ENCODE measurements around the gene BYSL. TPM values are rescaled to one million over a fixed set of nuclear protein-coding genes. Genes with fewer than 3 reads are reported as not detected.

BYSL gene
- total and polyA plus RNA-seq, 8 donors = 1.8 to 65.2 (median 10.6) TPM; not detected in 1

DNA sequence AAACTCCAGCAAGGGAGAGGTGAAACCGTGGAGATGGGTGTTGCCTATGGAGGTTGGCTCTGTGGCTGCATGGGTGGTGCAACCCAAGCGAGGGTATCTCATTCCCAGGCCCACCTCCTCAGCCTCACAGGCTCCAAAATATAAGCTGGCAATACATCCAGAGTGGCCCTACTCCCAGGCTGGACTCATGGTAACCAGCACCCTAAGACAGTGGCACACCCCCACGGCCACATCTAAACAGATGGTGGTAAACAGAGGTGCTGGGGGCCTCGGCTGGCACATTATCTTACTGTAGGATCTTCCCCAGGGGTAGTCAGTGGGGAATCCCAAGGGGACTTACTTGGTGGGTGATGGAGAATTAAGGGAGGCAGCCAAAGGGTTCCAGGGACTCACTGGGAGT, 54.0 kb downstream of the BYSL start:
- Histone ChIP-seq H3K36me3 (peaks cover 0 to 3% (median 0%) of the 10 kb centered on the region in 4 donors), H3K9me3 (no peaks in the 10 kb centered on the region), H3K27ac (no peak overlapping the region), H3K27me3 (no peaks in the 10 kb centered on the region), H3K4me3 (no peak overlapping the region), H3K4me1 (peaks cover 0 to 27% (median 11%) of the 10 kb centered on the region in 4 donors)
- TF ChIP-seq, protein P1, sequence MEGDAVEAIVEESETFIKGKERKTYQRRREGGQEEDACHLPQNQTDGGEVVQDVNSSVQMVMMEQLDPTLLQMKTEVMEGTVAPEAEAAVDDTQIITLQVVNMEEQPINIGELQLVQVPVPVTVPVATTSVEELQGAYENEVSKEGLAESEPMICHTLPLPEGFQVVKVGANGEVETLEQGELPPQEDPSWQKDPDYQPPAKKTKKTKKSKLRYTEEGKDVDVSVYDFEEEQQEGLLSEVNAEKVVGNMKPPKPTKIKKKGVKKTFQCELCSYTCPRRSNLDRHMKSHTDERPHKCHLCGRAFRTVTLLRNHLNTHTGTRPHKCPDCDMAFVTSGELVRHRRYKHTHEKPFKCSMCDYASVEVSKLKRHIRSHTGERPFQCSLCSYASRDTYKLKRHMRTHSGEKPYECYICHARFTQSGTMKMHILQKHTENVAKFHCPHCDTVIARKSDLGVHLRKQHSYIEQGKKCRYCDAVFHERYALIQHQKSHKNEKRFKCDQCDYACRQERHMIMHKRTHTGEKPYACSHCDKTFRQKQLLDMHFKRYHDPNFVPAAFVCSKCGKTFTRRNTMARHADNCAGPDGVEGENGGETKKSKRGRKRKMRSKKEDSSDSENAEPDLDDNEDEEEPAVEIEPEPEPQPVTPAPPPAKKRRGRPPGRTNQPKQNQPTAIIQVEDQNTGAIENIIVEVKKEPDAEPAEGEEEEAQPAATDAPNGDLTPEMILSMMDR (IDR thresholded peaks at IDR 0.05) = no peak
- TF ChIP-seq POLR2AphosphoS5 (IDR thresholded peaks at IDR 0.05) (no peak), POLR2A (IDR thresholded peaks at IDR 0.05) (no peak), EP300 (IDR thresholded peaks at IDR 0.05) (no peak)
- DNase-seq = no peak
- intact Hi-C loops (cut with DNase I; ENCODE audit: low total_unique reads) = no loop called here
- 85 to 92% (median 90%) methylated on average over 4 of the region's 4 CpGs for WGBS, 5 donors

DNA sequence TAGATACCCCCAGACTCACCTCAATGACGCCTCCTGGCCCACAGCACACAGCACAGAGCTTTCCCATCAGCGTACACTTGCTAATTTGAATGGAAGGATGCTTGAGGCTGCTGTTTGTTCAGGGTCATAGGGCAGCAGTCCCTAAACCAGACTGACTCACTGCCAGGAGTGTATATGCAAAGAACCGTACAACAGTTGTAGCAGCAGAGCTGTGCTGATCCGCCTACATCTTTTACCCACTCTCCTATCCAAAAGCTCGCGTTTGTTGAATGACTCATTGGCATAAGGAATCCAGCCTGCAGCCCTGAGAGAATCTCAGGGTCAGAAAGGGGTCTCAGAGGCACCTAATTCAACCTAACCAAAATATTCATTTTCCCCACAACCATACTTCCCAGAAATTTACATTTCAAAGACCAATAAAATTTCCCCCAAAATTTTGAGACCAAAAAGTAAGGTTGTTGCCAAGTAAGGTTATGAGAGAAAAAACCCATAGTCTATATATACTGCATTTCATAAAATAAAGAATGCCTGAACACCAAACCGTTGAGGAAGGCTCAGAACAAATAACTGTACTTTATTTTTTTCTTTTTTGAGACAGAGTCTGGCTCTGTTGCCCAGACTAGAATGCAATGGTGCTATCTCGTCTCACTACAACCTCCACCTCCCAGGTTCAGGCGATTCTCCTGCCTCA, 55.6 kb downstream of the BYSL start:
- 59 to 70% (median 67%) methylated on average over 9 of the region's 9 CpGs for WGBS, 5 donors
- intact Hi-C loops (cut with DNase I; ENCODE audit: low total_unique reads) = no loop called here
- Histone ChIP-seq H3K4me3 (no peak overlapping the region), H3K36me3 (peaks cover 0 to 3% (median 0%) of the 10 kb centered on the region in 4 donors), H3K27ac (no peak overlapping the region), H3K4me1 (peaks cover 0 to 18% (median 8%) of the 10 kb centered on the region in 4 donors), H3K27me3 (no peaks in the 10 kb centered on the region), H3K9me3 (no peaks in the 10 kb centered on the region)
- TF ChIP-seq POLR2AphosphoS5 (IDR thresholded peaks at IDR 0.05) (no peak), EP300 (IDR thresholded peaks at IDR 0.05) (no peak), POLR2A (IDR thresholded peaks at IDR 0.05) (no peak)
- TF ChIP-seq, protein P1 (IDR thresholded peaks at IDR 0.05) = no peak
- DNase-seq = no peak

Small RNA genes within 50 kb of the gene (small RNA-seq; reads per million reads assigned to genes)
- 0 reads per million in 4 donors for gene RF00019

Other genes starting within 250 kb of the BYSL start
- gene TFEB, start 185.9 kb upstream of the BYSL start, total RNA-seq = 100 to 1,000 TPM in 1 of 5 donors, 10 to 100 TPM in 2, 1 to 10 TPM in 2; 6.4 to 130 (median 12.9) TPM
- 10 to 100 TPM; 12.1 to 19.5 (median 14.0) TPM for gene TFEB, start 185.9 kb upstream of the BYSL start, polyA plus RNA-seq
- over 10,000 TPM in 1 of 5 donors, 1,000 to 10,000 TPM in 3, 100 to 1,000 TPM in 1; 101 to 32,926 (median 1,172) TPM for gene PGC, start 174.1 kb upstream of the BYSL start, total RNA-seq
- over 10,000 TPM in 2 of 3 donors, 1,000 to 10,000 TPM in 1; 8,432 to 48,206 (median 26,682) TPM for gene PGC, start 174.1 kb upstream of the BYSL start, polyA plus RNA-seq
- 10 to 100 TPM in 1 of 5 donors, 1 to 10 TPM in 3, under 1 TPM in 1; 0.29 to 22.2 (median 3.1) TPM for gene FRS3, start 141.6 kb upstream of the BYSL start, total RNA-seq
- 1 to 10 TPM; 2.9 to 4.4 (median 4.1) TPM for gene FRS3, start 141.6 kb upstream of the BYSL start, polyA plus RNA-seq
- gene PRICKLE4, start 140.7 kb upstream of the BYSL start, total RNA-seq = 10 to 100 TPM in 3 of 5 donors, 1 to 10 TPM in 2; 4.4 to 77.0 (median 27.8) TPM
- gene PRICKLE4, start 140.7 kb upstream of the BYSL start, polyA plus RNA-seq = 1 to 10 TPM in 2 of 3 donors, not detected in 1; 1.9 to 4.8 TPM
- gene TOMM6, start 133.8 kb upstream of the BYSL start, total RNA-seq = 100 to 1,000 TPM in 2 of 5 donors, 10 to 100 TPM in 3; 11.9 to 159 (median 68.7) TPM
- gene TOMM6, start 133.8 kb upstream of the BYSL start, polyA plus RNA-seq = 100 to 1,000 TPM; 308 to 343 (median 323) TPM
- 10 to 100 TPM in 2 of 5 donors, 1 to 10 TPM in 3; 4.0 to 26.3 (median 5.7) TPM for gene USP49, start 26.1 kb upstream of the BYSL start, total RNA-seq
- gene USP49, start 26.1 kb upstream of the BYSL start, polyA plus RNA-seq = 1 to 10 TPM in 1 of 3 donors, under 1 TPM in 2; 0.50 to 1.2 (median 0.58) TPM
- gene MED20, start 360 bp upstream of the BYSL start, total RNA-seq = 10 to 100 TPM in 4 of 5 donors, 1 to 10 TPM in 1; 1.2 to 34.4 (median 18.8) TPM
- gene MED20, start 360 bp upstream of the BYSL start, polyA plus RNA-seq = 1 to 10 TPM; 6.1 to 9.8 (median 7.2) TPM
- gene CCND3, start 20.3 kb downstream of the BYSL start, total RNA-seq = 100 to 1,000 TPM in 2 of 5 donors, 10 to 100 TPM in 3; 40.6 to 193 (median 84.2) TPM
- gene CCND3, start 20.3 kb downstream of the BYSL start, polyA plus RNA-seq = 10 to 100 TPM; 75.3 to 77.2 (median 75.9) TPM
- 10 to 100 TPM in 4 of 5 donors, 1 to 10 TPM in 1; 3.8 to 24.6 (median 21.4) TPM for gene TAF8, start 129.0 kb downstream of the BYSL start, total RNA-seq
- gene TAF8, start 129.0 kb downstream of the BYSL start, polyA plus RNA-seq = 10 to 100 TPM; 10.7 to 13.4 (median 11.6) TPM
- gene C6orf132, start 221.1 kb downstream of the BYSL start, total RNA-seq = 10 to 100 TPM; 27.4 to 81.7 (median 69.0) TPM
- 10 to 100 TPM; 40.5 to 99.2 (median 86.6) TPM for gene C6orf132, start 221.1 kb downstream of the BYSL start, polyA plus RNA-seq

Measured in stomach (tissue), 9 donors.